Tibial nerve (tissue), 4 donors: ENCODE measurements around the gene OPCML. TPM values are rescaled to one million over a fixed set of nuclear protein-coding genes. Genes with fewer than 3 reads are reported as not detected.

ENCODE experiments used
- DNase-seq, 2 donors: peaks; one replicate each; pipeline ENCODE4 v3.0.0-alpha.2; 2019; ENCODE audit warnings: low spot score in 2 of 2
- H3K27ac ChIP-seq, 4 donors: fragments of 200-600 bp; sonication (generic) in 3 of 4; one replicate each; pipeline ENCODE4 v1.5.1; 2017 to 2019; ENCODE audit warnings: mild to moderate bottlenecking in 1 of 4
- H3K27me3 ChIP-seq, 2 donors: fragments of 200-600 bp; sonication (generic) in 1 of 2; one replicate each; pipeline versions ENCODE4 v1.5.1 to v1.6.0; 2017 to 2019
- H3K36me3 ChIP-seq, 3 donors: fragments of 200-600 bp; sonication (generic); one replicate each; pipeline ENCODE4 v1.5.1; 2018 to 2019
- H3K4me1 ChIP-seq, 4 donors: fragments of 200-600 bp; sonication (generic) in 3 of 4; one replicate each; pipeline ENCODE4 v1.5.1; 2017 to 2019
- H3K4me3 ChIP-seq, 4 donors: fragments of 200-600 bp; sonication (generic) in 3 of 4; one replicate each; pipeline ENCODE4 v1.5.1; 2017 to 2019; ENCODE audit warnings: mild to moderate bottlenecking in 1 of 4, moderate library complexity in 1 of 4
- H3K9me3 ChIP-seq, 4 donors: fragments of 200-600 bp; sonication (generic) in 3 of 4; one replicate each; pipeline ENCODE4 v1.5.1; 2017 to 2019
- CTCF ChIP-seq, 5 experiments: fragments of 200-600 bp in 3 of 5; fragments of 450-650 bp in 2 of 5; sonication (generic) in 3 of 5; IDR thresholded peaks; one replicate each; pipeline ENCODE4 v1.5.1; 2016 to 2019; ENCODE audit warnings: antibody characterized with exemption in 5 of 5, mild to moderate bottlenecking in 3 of 5, moderate library complexity in 2 of 5
- EP300 ChIP-seq, 2 donors: sonication (generic); formaldehyde crosslinking; IDR thresholded peaks; one replicate each; pipeline ENCODE4 v1.6.1; 2017; ENCODE audit warnings: antibody characterized with exemption in 2 of 2, mild to moderate bottlenecking in 1 of 2
- POLR2A ChIP-seq, 2 donors: fragments of 450-650 bp; IDR thresholded peaks; one replicate each; pipeline ENCODE4 v1.6.1; 2017; ENCODE audit warnings: antibody characterized with exemption in 2 of 2, mild to moderate bottlenecking in 2 of 2, moderate library complexity in 2 of 2
- WGBS, 2 donors: methylation state at CpG; one replicate each; pipeline ENCODE4 v1.1.5; 2018; 5-methylcytosine and 5-hydroxymethylcytosine counted together
- total RNA-seq, 4 donors: library from RNA; depleted of rRNA; stranded (reverse); fragments of >200 nt; gene quantifications; one replicate each; pipeline ENCODE4 v1.1.0, GENCODE V29; 2016

The OPCML gene
- total RNA-seq, 4 donors from 2014 or later = 1.0 to 10.8 (median 1.9) TPM

GRCh38 chr11:132790971-132791370 lies 741.3 kb downstream of the OPCML start:
- no peaks in the 10 kb centered on the region for H3K27me3 ChIP-seq
- H3K36me3 ChIP-seq = no peaks in the 10 kb centered on the region
- no peaks in the 10 kb centered on the region for H3K4me1 ChIP-seq
- H3K27ac ChIP-seq = no peak overlapping the region
- no peaks in the 10 kb centered on the region for H3K9me3 ChIP-seq
- no peak for TF ChIP-seq POLR2A (IDR thresholded peaks at IDR 0.05)
- no peak for TF ChIP-seq CTCF (IDR thresholded peaks at IDR 0.05)
- TF ChIP-seq EP300 (IDR thresholded peaks at IDR 0.05) = no peak
- WGBS, 2 donors = 86 to 88% methylated on average over 7 of the region's 7 CpGs
- no peak overlapping the region for H3K4me3 ChIP-seq
- DNase-seq = no peak

GRCh38 chr11:132790466-132790865 lies 741.8 kb downstream of the OPCML start:
- 86 to 90% methylated on average over 5 of the region's 5 CpGs for WGBS, 2 donors

GRCh38 chr11:132788816-132789325 lies 743.4 kb downstream of the OPCML start:
- H3K27me3 ChIP-seq = no peaks in the 10 kb centered on the region
- TF ChIP-seq POLR2A (IDR thresholded peaks at IDR 0.05) = no peak
- no peak for TF ChIP-seq CTCF (IDR thresholded peaks at IDR 0.05)
- no peak for TF ChIP-seq EP300 (IDR thresholded peaks at IDR 0.05)
- no peaks in the 10 kb centered on the region for H3K36me3 ChIP-seq
- no peaks in the 10 kb centered on the region for H3K4me1 ChIP-seq
- WGBS, 2 donors = 88 to 90% methylated on average over 6 of the region's 6 CpGs
- no peak overlapping the region for H3K4me3 ChIP-seq
- no peak for DNase-seq
- H3K9me3 ChIP-seq = no peaks in the 10 kb centered on the region
- H3K27ac ChIP-seq = no peak overlapping the region

More at GRCh38 chr11:132790466-132790865, 741.8 kb downstream of the OPCML start:
- H3K4me1 ChIP-seq = no peaks in the 10 kb centered on the region
- no peak for TF ChIP-seq CTCF (IDR thresholded peaks at IDR 0.05)
- no peak for TF ChIP-seq POLR2A (IDR thresholded peaks at IDR 0.05)
- no peak for TF ChIP-seq EP300 (IDR thresholded peaks at IDR 0.05)
- no peak overlapping the region for H3K27ac ChIP-seq
- no peak for DNase-seq
- H3K4me3 ChIP-seq = no peak overlapping the region
- no peaks in the 10 kb centered on the region for H3K27me3 ChIP-seq
- no peaks in the 10 kb centered on the region for H3K9me3 ChIP-seq
- no peaks in the 10 kb centered on the region for H3K36me3 ChIP-seq

- no peak for TF ChIP-seq POLR2A (IDR thresholded peaks at IDR 0.05)
- DNase-seq = no peak
- H3K9me3 ChIP-seq = no peaks in the 10 kb centered on the region
- 72 to 74% methylated on average over 4 of the region's 4 CpGs for WGBS, 2 donors
- H3K4me3 ChIP-seq = no peak overlapping the region
- H3K4me1 ChIP-seq = no peaks in the 10 kb centered on the region
- no peak overlapping the region for H3K27ac ChIP-seq
- no peaks in the 10 kb centered on the region for H3K27me3 ChIP-seq
- no peaks in the 10 kb centered on the region for H3K36me3 ChIP-seq
These were observed 746.4 kb downstream of the OPCML start for GRCh38 chr11:132785878-132786277.

- no peak for DNase-seq
These were observed 747.9 kb downstream of the OPCML start for GRCh38 chr11:132784441-132784840.

More at GRCh38 chr11:132784441-132784840, 747.9 kb downstream of the OPCML start:
- H3K4me1 ChIP-seq = no peaks in the 10 kb centered on the region
- H3K4me3 ChIP-seq = no peak overlapping the region
- H3K9me3 ChIP-seq = no peaks in the 10 kb centered on the region
- 76 to 87% methylated on average over 5 of the region's 5 CpGs for WGBS, 2 donors
- H3K27me3 ChIP-seq = no peaks in the 10 kb centered on the region
- no peaks in the 10 kb centered on the region for H3K36me3 ChIP-seq
- no peak overlapping the region for H3K27ac ChIP-seq
- no peak for TF ChIP-seq CTCF (IDR thresholded peaks at IDR 0.05)
- TF ChIP-seq POLR2A (IDR thresholded peaks at IDR 0.05) = no peak
- no peak for TF ChIP-seq EP300 (IDR thresholded peaks at IDR 0.05)
